Measurements from ENCODE around the gene C8A.

The C8A gene

GRCh38 chr1:56939209-56939608 lies 84.6 kb downstream of the C8A start:
- Histone ChIP-seq H3K9ac (ENCODE audit: low read depth, low read length) (no peak overlapping the region), H4K20me1 (ENCODE audit: insufficient read depth, low read length) (no peaks in the 10 kb centered on the region), H3K9me3 (ENCODE audit: insufficient read depth, low read length, severe bottlenecking) (no peaks in the 10 kb centered on the region), H3K4me2 (ENCODE audit: insufficient read depth, low read length) (no peak overlapping the region), H3K79me2 (ENCODE audit: insufficient read depth, low read length) (no peaks in the 10 kb centered on the region), H3K27ac (ENCODE audit: low read length) (no peak overlapping the region), H3K27me3 (ENCODE audit: insufficient read depth, low read length, poor library complexity) (no peaks in the 10 kb centered on the region), H2AFZ (ENCODE audit: low read depth, low read length) (no peak overlapping the region), H3K4me1 (ENCODE audit: insufficient read depth, low read length) (no peaks in the 10 kb centered on the region), H3K4me3 (ENCODE audit: low read depth in 1 of 2, low read length in 2 of 2) (no peak overlapping the region), H3K36me3 (ENCODE audit: insufficient read depth, low read length) (no peaks in the 10 kb centered on the region)
- DNase-seq (no peak), ATAC-seq (ENCODE audit: insufficient read depth, low read depth) (no peak)
- TF ChIP-seq EZH2 (IDR thresholded peaks at IDR 0.05; ENCODE audit: borderline replicate concordance, low read depth, low read length, severe bottlenecking) (no peak), CTCF (IDR thresholded peaks at IDR 0.05; ENCODE audit: borderline replicate concordance, extremely low read depth, low read length, poor library complexity, severe bottlenecking) (no peak)

DNA sequence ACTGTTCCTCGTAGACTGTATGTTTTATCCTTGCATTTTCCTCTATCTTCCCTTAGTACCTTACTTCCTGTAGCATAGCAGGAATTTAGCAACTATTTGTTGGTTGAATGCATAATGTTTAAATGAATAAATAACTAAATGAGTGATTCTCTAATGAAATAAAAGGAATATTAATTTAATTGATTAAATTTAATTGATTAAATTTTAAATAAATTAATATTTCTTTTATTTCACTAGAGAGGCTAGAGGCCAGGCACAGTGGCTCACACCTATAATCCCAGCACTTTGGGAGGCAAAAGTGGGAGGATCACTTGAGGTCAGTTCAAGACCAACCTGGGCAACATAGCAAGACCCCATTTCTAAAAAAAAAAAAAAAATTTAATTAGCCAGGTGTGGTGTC lies 85.4 kb downstream of the C8A start:
- H3K4me2 ChIP-seq (ENCODE audit: insufficient read depth, low read length), result no peak overlapping the region
- no peak overlapping the region for H3K4me3 ChIP-seq (ENCODE audit: low read depth in 1 of 2, low read length in 2 of 2)
- TF ChIP-seq CTCF (IDR thresholded peaks at IDR 0.05; ENCODE audit: borderline replicate concordance, extremely low read depth, low read length, poor library complexity, severe bottlenecking), result no peak
- no peak for TF ChIP-seq EZH2 (IDR thresholded peaks at IDR 0.05; ENCODE audit: borderline replicate concordance, low read depth, low read length, severe bottlenecking)
- H2AFZ ChIP-seq (ENCODE audit: low read depth, low read length), result no peak overlapping the region
- H3K79me2 ChIP-seq (ENCODE audit: insufficient read depth, low read length), result no peaks in the 10 kb centered on the region
- no peaks in the 10 kb centered on the region for H4K20me1 ChIP-seq (ENCODE audit: insufficient read depth, low read length)
- no peak for DNase-seq
- no peaks in the 10 kb centered on the region for H3K36me3 ChIP-seq (ENCODE audit: insufficient read depth, low read length)
- no peaks in the 10 kb centered on the region for H3K27me3 ChIP-seq (ENCODE audit: insufficient read depth, low read length, poor library complexity)
- no peak for ATAC-seq (ENCODE audit: insufficient read depth, low read depth)
- H3K9me3 ChIP-seq (ENCODE audit: insufficient read depth, low read length, severe bottlenecking), result no peaks in the 10 kb centered on the region
- no peaks in the 10 kb centered on the region for H3K4me1 ChIP-seq (ENCODE audit: insufficient read depth, low read length)
- H3K27ac ChIP-seq (ENCODE audit: low read length), result no peak overlapping the region
- no peak overlapping the region for H3K9ac ChIP-seq (ENCODE audit: low read depth, low read length)

DNA sequence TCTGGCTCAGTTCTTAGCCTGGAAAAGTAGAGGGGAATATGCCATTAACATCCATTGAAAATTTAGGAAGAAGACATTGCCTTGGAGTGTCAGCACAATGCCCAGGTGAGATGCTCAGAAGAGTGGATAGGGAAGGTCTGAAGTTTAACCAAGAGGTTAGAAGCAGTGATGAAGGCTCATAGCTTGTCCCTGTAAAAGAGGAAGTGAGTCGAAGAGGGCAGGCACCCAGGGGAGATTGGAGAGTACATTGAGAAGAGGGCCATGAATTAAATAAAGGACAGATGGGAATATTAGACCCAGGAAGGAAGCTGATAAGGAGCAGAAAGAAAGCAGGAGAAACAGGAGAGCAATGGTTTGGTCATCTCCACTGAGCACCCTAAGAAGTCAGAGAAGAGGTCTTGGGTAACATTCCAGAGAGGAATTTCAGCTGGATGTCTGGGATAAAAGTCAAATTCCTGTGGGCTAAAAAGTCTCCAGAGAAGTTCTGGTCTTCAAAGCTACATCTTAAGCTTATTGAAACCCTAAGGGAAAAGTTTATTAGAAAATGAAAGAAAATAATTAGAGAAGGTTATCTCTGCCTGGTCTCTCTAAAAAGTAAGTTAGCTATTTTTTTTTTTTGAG lies 93.9 kb downstream of the C8A start:
- TF ChIP-seq EZH2 (IDR thresholded peaks at IDR 0.05; ENCODE audit: borderline replicate concordance, low read depth, low read length, severe bottlenecking) (no peak), CTCF (IDR thresholded peaks at IDR 0.05; ENCODE audit: borderline replicate concordance, extremely low read depth, low read length, poor library complexity, severe bottlenecking) (no peak)
- Histone ChIP-seq H4K20me1 (ENCODE audit: insufficient read depth, low read length) (no peaks in the 10 kb centered on the region), H3K79me2 (ENCODE audit: insufficient read depth, low read length) (no peaks in the 10 kb centered on the region), H3K4me3 (ENCODE audit: low read depth in 1 of 2, low read length in 2 of 2) (no peak overlapping the region), H3K27ac (ENCODE audit: low read length) (no peak overlapping the region), H2AFZ (ENCODE audit: low read depth, low read length) (no peak overlapping the region), H3K4me1 (ENCODE audit: insufficient read depth, low read length) (no peaks in the 10 kb centered on the region), H3K9me3 (ENCODE audit: insufficient read depth, low read length, severe bottlenecking) (no peaks in the 10 kb centered on the region), H3K9ac (ENCODE audit: low read depth, low read length) (no peak overlapping the region), H3K36me3 (ENCODE audit: insufficient read depth, low read length) (no peaks in the 10 kb centered on the region), H3K4me2 (ENCODE audit: insufficient read depth, low read length) (no peak overlapping the region), H3K27me3 (ENCODE audit: insufficient read depth, low read length, poor library complexity) (no peaks in the 10 kb centered on the region)
- DNase-seq, result no peak
- no peak for ATAC-seq (ENCODE audit: insufficient read depth, low read depth)

Measured in DND-41 (cell line).